NB4 (cell line): ENCODE data around the gene TOP1.
A peak's percentile ranks its signal among the peaks of the same experiment; 100 is the strongest.

ENCODE experiments used
- CTCF ChIP-seq: IDR thresholded peaks from one replicate; pipeline ENCODE4 v1.5.1; 2012; ENCODE audit warnings: low read depth, low read length
- MAX ChIP-seq: IDR thresholded peaks from 2 replicates; pipeline ENCODE4 v1.6.1; 2011; ENCODE audit warnings: low read depth, low read length
- POLR2A ChIP-seq: IDR thresholded peaks from 2 replicates; pipeline ENCODE4 v1.6.1; 2011; ENCODE audit warnings: mild to moderate bottlenecking; ENCODE audit not compliant: insufficient read length; ENCODE audit errors: extremely low read depth

GRCh38 chr20:41027872-41028358 is 707 bp upstream of the TOP1 start:
- no peak for TF ChIP-seq CTCF
- no peak for TF ChIP-seq POLR2A
- 0 out of 2 replicates have a peak, but pooled peaks have one; percentile 8 for TF ChIP-seq MAX
